MG63 (cell line): Measurements from ENCODE around the gene ACSM6. TPM values are rescaled to one million over a fixed set of nuclear protein-coding genes. Genes with fewer than 3 reads are reported as not detected.
A peak's percentile ranks its signal among the peaks of the same experiment; 100 is the strongest.
"Not testable (repeated sequence)": the region's sequence is repeated elsewhere in the genome, so short reads cannot be mapped to it uniquely, and the experiment has no call there.

ENCODE experiments used
- DNase-seq: peaks from one replicate; pipeline ENCODE4 v3.0.0-alpha.2; 2020
- H3K27me3 ChIP-seq: fragments of 250-450 bp; sonication (Bioruptor Pico); 2 replicates; pipeline ENCODE4 v1.5.1; 2020; ENCODE audit warnings: mild to moderate bottlenecking, moderate library complexity
- H3K36me3 ChIP-seq: fragments of 250-450 bp; sonication (Bioruptor Pico); 2 replicates; pipeline ENCODE4 v1.5.1; 2020; ENCODE audit warnings: mild to moderate bottlenecking, moderate library complexity
- H3K4me3 ChIP-seq: fragments of 250-450 bp; sonication (Bioruptor Pico); 2 replicates; pipeline ENCODE4 v1.5.1; 2020; ENCODE audit warnings: mild to moderate bottlenecking, moderate library complexity
- H3K9me3 ChIP-seq: fragments of 250-450 bp; sonication (Bioruptor Pico); 2 replicates; pipeline ENCODE4 v1.5.1; 2020; ENCODE audit warnings: mild to moderate bottlenecking, moderate library complexity
- total RNA-seq: library from RNA; depleted of rRNA; stranded (reverse); fragments of >200 nt; shearing (Covaris generic); gene quantifications from 2 replicates; pipeline ENCODE4 v1.2.3, GENCODE V29; 2014; ENCODE audit warnings: low replicate concordance

Gene ACSM6
- total RNA-seq, 1 experiment from 2014 or later = not detected

DNA sequence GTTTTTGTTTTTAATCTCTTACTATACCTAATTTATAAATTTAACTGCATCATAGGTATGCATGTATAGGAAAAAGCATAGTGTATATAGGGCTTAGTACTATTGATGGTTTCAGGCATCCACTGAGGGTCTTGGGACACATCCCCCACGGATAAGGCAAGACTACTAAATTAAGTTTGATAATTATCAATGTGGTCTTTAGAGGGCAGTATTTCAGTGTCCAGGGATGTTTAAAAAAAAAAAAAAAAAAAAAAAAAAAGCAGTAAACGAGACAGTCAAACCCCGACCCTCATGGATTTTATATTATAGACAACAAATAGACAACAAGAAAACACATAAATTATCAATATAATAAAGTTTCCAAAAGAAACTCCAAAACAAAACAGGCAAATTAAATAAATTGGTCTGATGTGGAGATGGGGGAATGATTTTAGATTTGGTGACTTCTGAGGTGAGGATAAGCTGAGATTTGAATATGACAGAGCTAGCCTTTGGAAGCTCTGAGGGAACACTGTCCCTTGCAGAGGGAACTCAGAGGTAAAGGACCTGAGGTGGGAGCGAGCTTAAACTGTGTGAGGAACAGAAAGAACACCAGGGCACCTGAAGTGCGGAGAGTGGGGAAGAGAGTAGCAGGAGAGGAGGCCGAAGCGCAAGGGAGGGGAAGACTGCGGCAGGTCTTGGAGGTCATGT is 14.8 kb downstream of the ACSM6 start:
- H3K9me3 ChIP-seq = no peaks in the 10 kb centered on the region
- no peak for DNase-seq
- H3K4me3 ChIP-seq = no peak overlapping the region
- H3K36me3 ChIP-seq = no peaks in the 10 kb centered on the region
- no peaks in the 10 kb centered on the region for H3K27me3 ChIP-seq

DNA sequence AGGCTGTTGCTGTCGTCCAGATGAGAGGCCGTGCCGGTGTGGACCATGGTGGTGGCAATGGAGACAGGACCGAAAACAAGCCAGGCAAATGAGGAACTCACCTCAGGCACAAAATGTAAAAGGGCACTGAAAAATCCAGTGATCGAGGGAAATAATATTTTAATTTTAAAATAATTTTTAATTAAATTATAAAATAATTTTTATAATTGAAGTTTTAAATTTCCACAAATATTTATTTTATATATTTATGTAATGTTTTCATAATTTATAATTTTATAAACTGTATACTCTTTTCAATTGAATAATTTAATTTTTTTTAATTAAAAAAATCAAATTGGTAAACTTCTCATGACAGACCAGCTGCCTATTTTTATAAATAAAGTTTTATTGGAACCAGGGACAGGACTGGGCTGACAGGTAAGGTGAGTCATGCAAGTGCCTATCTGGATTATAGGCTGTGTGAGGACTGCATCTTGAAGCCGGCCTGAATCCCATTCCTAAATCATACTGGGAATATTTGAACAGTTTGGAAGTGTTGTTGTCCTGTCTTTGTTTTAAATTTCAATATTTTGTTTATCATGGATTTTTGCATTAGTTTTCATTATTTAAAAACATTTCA is 15.6 kb downstream of the ACSM6 start:
- H3K36me3 ChIP-seq = no peaks in the 10 kb centered on the region
- H3K27me3 ChIP-seq = no peaks in the 10 kb centered on the region
- no peak overlapping the region for H3K4me3 ChIP-seq
- no peaks in the 10 kb centered on the region for H3K9me3 ChIP-seq
- DNase-seq = no peak

GRCh38 chr10:95211606-95212279 is 17.7 kb downstream of the ACSM6 start:
- Histone ChIP-seq H3K27me3 (no peaks in the 10 kb centered on the region), H3K4me3 (no peak overlapping the region), H3K36me3 (no peaks in the 10 kb centered on the region), H3K9me3 (no peaks in the 10 kb centered on the region)
- peak; percentile 47 for DNase-seq

- Histone ChIP-seq H3K36me3 (no peaks in the 10 kb centered on the region), H3K9me3 (no peaks in the 10 kb centered on the region), H3K27me3 (no peaks in the 10 kb centered on the region), H3K4me3 (no peak overlapping the region)
- no peak for DNase-seq
Observed at GRCh38 chr10:95214369-95214768, 20.3 kb downstream of the ACSM6 start.

DNA sequence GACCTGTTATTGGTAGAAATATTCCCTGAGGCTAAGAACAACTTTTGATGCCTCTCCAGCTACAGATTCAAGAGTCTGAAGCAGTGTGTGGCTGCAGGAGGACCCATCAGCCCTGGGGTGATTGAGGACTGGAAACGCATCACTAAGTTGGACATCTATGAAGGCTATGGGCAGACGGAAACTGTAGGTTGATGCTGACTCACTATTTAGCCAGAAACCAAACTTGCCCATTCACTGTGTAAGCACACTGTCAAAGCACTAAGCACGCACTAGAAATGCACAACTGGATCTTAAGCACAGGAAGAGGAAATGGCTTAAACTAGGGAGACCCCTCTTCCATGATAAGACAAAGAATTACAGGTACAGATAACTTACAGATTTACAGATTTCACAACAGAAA is 20.8 kb downstream of the ACSM6 start:
- Histone ChIP-seq H3K27me3 (no peaks in the 10 kb centered on the region), H3K4me3 (no peak overlapping the region), H3K9me3 (no peaks in the 10 kb centered on the region), H3K36me3 (no peaks in the 10 kb centered on the region)
- no peak for DNase-seq

GRCh38 chr10:95217476-95217875 is 23.4 kb downstream of the ACSM6 start:
- Histone ChIP-seq H3K36me3 (no peaks in the 10 kb centered on the region), H3K4me3 (no peak overlapping the region), H3K9me3 (no peaks in the 10 kb centered on the region), H3K27me3 (no peaks in the 10 kb centered on the region)
- no peak for DNase-seq

DNA sequence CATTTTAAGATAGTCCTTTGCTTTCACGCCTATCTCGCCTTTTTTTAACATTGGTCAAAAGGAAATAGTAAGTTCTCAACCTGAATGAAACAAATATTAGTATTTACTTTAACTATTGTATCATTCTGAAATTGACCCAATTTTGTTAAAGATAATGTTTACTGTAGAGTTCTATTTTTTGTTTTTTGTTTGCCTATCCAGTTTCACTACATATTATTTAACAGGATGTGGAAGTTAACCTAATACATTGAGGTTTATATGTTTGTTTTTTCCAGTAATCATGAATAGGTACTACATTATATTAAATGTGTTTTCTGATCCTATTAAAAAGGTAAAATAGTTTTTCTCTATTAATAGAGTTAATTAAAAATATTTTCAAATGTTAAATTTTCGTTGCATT is 26.5 kb downstream of the ACSM6 start:
- no peaks in the 10 kb centered on the region for H3K36me3 ChIP-seq
- H3K27me3 ChIP-seq = no peaks in the 10 kb centered on the region
- H3K4me3 ChIP-seq = no peak overlapping the region
- H3K9me3 ChIP-seq = no peaks in the 10 kb centered on the region
- DNase-seq = no peak

- no peaks in the 10 kb centered on the region for H3K9me3 ChIP-seq
- no peak overlapping the region for H3K4me3 ChIP-seq
- no peaks in the 10 kb centered on the region for H3K27me3 ChIP-seq
- peak; percentile 70 for DNase-seq
- H3K36me3 ChIP-seq = no peaks in the 10 kb centered on the region
Observed at GRCh38 chr10:95221124-95221523, 27.1 kb downstream of the ACSM6 start.

DNA sequence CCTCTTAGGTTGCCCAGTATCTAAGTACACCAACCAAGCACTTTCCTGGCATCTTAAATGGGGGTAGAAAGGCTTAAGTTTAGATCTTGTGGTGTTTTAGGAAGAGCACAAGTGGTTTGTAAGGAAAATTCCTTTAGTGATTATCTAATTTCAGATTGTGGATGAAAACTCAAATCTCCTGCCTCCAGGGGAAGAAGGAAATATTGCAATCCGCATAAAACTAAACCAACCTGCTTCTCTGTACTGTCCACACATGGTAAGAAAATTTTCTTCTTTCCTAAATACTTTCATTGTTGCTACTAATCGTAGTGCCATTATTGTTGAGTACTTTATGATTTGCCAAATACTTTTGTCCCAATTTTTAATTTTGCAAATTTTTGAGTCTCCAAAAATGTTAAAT is 31.1 kb downstream of the ACSM6 start:
- DNase-seq = no peak
- Histone ChIP-seq H3K9me3 (peaks cover 4% of the 10 kb centered on the region; the same call in 1 of the 2 replicates), H3K27me3 (no peaks in the 10 kb centered on the region), H3K36me3 (no peaks in the 10 kb centered on the region; the same call in 1 of the 2 replicates), H3K4me3 (no peak overlapping the region)

DNA sequence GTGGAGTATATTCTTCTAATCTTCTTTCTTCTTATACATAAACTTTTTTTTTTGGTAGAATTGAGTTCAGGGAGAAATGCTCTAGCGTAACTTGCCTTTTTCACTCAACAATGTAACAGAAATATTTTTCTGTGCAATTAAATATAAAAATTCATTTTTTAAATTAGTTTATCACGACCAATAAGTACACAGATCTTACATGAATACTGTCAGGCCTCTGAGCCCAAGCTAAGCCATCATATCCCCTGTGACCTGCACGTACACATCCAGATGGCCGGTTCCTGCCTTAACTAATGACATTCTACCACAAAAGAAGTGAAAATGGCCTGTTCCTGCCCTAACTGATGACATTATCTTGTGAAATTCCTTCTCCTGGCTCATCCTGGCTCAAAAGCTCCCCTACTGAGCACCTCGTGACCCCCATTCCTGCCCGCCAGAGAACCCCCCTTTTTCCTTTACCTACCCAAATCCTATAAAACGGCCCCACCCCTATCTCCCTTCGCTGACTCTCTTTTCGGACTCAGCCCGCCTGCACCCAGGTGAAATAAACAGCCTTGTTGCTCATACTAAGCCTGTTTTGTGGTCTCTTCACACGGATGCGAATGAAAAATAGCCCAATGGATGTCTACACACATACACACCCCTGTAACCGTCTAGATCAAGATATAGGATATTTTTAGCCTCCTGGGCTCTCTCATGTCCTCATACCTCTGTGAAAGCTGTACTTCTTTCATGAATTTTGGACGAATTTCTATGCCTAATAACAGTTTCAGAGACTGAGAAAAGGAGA is 35.1 kb downstream of the ACSM6 start:
- not testable (repeated sequence) for H3K27me3 ChIP-seq, DNase-seq, H3K4me3 ChIP-seq
- H3K36me3 ChIP-seq = peaks cover 15% of the 10 kb centered on the region
- peaks cover 17% of the 10 kb centered on the region for H3K9me3 ChIP-seq

- Histone ChIP-seq H3K4me3 (no peak overlapping the region), H3K36me3 (peaks cover 18% of the 10 kb centered on the region), H3K27me3 (no peaks in the 10 kb centered on the region), H3K9me3 (peaks cover 17% of the 10 kb centered on the region)
- DNase-seq = peak; percentile 66
Observed at GRCh38 chr10:95229724-95230627, 35.9 kb downstream of the ACSM6 start.

DNA sequence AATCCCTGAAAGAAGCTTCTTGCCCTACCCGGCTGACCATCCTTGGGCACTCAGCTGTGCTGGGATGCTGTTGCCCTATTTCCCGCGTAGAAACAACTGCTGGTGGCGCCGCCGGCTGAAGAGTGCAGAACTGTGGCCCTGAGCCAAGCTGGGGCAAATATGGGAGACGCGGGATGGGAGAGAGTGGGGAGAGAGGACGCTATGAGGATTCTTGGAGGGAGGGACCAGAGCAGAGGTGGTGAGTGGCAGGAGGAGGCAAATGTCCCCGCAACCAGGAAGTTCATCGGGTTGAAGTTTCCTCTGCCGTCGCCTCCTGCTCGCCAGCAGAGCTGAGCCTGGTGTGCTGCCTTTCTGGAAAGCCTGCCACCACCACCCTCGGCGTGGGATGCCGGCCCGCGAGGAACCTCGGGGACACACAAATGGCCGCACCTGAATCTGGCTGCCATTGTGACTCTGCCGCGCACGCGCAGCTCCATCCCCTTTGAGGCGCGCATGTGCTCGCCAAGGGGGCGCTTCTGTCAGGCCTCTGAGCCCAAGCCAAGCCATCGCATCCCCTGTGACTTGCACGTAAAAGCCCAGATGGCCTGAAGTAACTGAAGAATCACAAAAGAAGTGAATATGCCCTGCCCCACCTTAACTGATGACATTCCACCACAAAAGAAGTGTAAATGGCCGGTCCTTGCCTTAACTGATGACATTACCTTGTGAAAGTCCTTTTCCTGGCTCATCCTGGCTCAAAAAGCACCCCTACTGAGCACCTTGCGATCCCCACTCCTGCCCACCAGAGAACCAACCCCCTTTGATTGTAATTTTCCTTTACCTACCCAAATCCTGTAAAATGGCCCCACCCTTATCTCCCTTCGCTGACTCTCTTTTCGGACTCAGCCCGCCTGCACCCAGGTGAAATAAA is 36.9 kb downstream of the ACSM6 start:
- peaks cover 17% of the 10 kb centered on the region for H3K9me3 ChIP-seq
- not testable (repeated sequence) for DNase-seq, H3K27me3 ChIP-seq, H3K4me3 ChIP-seq
- H3K36me3 ChIP-seq = peaks cover 18% of the 10 kb centered on the region

GRCh38 chr10:95233377-95234034 is 39.5 kb downstream of the ACSM6 start:
- H3K27me3 ChIP-seq = no peaks in the 10 kb centered on the region
- H3K36me3 ChIP-seq = peaks cover 21% of the 10 kb centered on the region
- no peak overlapping the region for H3K4me3 ChIP-seq
- peaks cover 17% of the 10 kb centered on the region for H3K9me3 ChIP-seq
- DNase-seq = no peak

DNA sequence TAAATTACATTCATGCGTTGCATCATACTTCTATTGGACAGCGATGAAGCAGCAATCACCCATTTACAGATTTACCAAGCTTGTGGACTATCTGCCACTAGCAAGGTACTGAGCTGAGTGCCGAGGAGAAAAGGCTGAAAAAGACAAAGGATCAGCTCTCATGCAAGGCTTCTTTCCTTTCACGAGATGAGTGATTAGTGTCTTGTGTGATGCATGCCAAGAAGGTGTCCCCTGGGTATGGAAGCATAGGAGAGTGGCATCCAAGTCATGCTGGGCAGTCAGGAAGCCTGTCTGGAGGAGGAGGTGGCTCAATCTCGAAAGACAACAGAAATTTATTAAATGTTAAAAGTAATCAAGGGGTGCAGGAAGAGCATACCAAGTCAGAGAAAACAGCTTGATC is 40.9 kb downstream of the ACSM6 start:
- Histone ChIP-seq H3K4me3 (no peak overlapping the region), H3K27me3 (no peaks in the 10 kb centered on the region), H3K9me3 (peaks cover 15% of the 10 kb centered on the region), H3K36me3 (peaks cover 25% of the 10 kb centered on the region)
- no peak for DNase-seq

- peaks cover 8% of the 10 kb centered on the region for H3K9me3 ChIP-seq
- H3K36me3 ChIP-seq = peaks cover 25% of the 10 kb centered on the region
- H3K27me3 ChIP-seq = no peaks in the 10 kb centered on the region
Observed at GRCh38 chr10:95235676-95236067, 41.6 kb downstream of the ACSM6 start.

More at GRCh38 chr10:95235676-95236067, 41.6 kb downstream of the ACSM6 start:
- DNase-seq = peak; percentile 53
- H3K4me3 ChIP-seq = no peak overlapping the region
